ENCODE results near the gene SLC17A9. TPM values are rescaled to one million over a fixed set of nuclear protein-coding genes. Genes with fewer than 3 reads are reported as not detected.

The SLC17A9 gene
- total RNA-seq, 1 donor from 2014 or later = 125 TPM

DNA sequence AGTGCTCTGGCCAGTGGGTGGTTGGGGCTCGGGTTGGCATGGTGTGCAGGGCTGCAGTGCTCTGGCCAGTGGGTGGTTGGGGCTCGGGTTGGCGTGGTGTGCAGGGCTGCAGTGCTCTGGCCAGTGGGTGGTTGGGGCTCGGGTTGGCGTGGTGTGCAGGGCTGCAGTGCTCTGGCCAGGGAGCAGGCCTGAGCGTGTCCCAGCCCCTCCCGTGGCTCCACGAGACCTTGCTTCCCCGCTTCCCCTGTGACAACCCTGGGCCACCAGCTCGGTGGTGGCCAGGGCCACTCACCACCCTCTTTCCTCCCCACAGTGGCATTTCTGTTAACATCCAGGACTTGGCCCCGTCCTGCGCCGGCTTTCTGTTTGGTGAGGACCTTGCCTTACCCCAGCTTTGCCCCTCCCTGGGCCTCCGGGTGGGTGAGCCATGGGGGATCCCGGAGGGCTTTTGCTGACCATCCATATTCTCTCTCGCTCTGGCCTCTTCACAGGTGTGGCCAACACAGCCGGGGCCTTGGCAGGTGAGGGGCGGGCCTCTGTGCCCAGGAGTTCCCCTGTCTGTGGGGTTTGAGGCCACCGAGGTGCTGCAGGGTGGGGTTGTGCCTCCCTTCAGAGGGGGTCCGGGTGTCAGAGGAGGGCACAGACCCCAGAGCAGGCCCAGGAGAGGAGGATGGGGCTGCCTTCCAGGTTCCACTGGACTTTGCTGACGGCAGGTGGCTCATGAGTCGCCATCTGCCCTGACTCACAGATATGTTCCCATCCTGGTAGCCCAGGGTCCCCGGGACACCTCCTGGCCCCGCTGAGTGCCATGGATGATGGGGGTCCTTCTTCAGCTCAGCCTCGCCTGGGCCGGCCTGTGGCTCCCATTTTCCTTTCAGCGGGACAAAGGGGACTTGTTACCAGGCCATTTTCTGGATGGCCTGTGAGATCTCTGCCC, 14.0 kb downstream of the SLC17A9 start:
- no peak for DNase-seq (ENCODE audit: low spot score)

DNA sequence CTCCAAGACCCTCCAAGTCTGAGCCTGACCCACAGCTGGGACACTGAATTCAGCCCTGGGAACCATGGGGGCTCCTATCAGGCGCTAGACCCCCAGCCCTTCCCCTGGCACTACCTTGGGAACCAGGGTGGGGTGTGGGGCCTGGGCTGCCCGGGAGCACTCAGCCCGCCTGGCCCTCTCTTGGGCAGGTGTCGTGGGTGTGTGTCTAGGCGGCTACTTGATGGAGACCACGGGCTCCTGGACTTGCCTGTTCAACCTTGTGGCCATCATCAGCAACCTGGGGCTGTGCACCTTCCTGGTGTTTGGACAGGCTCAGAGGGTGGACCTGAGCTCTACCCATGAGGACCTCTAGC, 14.6 kb downstream of the SLC17A9 start:
- DNase-seq (ENCODE audit: low spot score) (no peak), ATAC-seq (no peak)

More for the DNA sequence above, 14.0 kb downstream of the SLC17A9 start:
- no peak for ATAC-seq

DNA sequence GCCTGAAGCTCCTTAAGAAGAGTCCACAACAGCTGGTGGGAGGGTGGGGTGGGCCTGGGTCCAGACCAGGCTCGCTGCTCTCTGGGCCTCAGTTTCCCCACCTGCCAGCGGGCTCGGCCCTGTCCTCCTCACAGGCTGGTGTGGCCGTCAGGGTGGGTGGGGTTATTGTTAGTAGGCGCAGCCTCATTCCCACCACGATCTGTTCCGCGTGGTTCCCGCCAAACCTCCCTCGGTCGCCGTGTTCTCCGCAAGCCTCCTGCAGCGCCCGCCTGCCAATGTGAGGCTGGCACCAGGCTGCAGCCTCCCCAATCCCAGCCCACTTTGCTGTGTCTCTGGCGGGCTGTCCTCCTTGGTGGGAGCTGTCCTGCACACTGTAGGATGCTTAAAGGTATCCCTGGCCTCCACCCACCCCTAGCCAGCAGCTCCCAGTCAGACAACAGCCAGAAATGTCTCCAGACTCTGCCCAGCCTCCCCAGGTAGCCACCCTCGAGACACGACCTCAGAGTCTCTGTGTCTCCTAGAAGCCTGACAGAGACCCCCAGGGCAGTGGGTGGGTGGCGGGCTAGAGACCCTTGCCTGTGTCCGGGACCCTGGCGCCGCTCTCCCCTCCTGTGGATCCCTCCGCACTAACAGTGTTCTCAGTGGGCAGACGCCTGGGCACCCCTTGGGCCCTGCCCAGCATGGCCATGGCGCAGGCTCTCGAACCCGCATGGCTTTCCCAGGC, 15.3 kb downstream of the SLC17A9 start:
- DNase-seq (ENCODE audit: low spot score) (no peak), ATAC-seq (no peak)

DNA sequence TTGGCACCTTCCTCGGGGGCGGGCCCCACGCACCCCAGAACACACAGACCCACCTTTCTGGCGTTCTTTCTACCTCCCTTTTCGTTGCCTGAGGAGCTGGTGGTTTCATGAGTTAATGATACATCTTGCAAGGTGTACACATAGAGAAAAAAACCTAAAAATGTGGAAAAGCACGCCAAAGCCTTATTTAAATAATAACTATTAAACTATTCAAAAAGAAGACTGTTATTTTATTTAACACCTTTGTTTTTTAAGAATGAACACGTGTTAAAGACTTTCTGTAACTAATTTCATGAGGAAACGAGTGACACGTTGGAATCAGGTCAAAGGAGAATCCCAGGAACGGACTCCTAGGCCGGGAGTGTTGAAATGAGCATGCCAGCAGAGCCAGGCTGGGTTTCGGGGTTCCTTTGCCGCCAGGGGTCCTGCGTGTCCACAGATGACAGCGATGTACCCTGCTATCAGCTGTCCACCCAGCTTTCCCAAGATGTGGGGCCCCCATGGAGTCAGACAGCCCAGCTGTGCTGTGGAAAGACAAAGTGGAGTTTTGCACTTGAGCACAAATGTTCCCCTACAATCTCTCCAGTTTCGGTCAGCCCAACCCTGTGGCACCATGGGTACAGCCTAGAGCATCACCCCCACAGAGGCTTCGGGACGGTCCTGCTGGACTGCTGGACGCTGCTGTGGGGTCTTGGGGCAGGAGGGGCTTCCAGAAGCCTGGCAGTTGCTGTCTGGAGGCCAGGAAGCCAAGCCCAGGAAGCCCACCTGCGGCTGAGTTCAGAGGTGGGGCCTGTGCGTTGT, 16.1 kb downstream of the SLC17A9 start:
- ATAC-seq = peak; percentile 25

DNA sequence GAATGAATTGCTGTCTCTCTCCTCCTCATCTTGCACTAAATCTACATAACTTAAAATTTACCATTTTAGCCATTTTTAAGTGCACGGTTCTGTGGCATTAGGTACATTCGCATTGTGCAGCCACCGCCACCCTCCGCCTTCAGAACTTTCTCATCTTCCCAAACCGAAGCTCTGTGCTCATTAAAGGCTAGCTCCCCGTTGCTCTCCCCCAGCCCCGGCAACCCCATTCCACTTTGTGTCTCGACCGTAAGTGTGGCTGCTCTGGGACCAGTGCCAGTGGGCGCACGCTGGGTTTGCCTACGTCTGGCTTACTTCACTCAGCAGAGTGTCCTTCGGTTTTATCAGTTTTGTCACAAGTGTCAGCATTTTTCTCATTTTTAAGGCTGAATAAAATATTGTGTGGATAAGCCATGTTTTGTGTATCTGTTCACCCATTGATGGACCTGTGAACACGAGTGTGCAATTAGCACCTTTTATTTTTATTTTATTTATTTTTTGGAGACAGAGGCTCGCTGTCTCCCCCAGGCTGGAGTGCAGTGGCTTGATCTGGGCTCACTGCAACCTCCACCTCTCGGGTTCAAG, 16.8 kb downstream of the SLC17A9 start:
- ATAC-seq (peak; percentile 6), DNase-seq (ENCODE audit: low spot score) (no peak)

More for the DNA sequence above, 16.1 kb downstream of the SLC17A9 start:
- DNase-seq (ENCODE audit: low spot score) = no peak

DNA sequence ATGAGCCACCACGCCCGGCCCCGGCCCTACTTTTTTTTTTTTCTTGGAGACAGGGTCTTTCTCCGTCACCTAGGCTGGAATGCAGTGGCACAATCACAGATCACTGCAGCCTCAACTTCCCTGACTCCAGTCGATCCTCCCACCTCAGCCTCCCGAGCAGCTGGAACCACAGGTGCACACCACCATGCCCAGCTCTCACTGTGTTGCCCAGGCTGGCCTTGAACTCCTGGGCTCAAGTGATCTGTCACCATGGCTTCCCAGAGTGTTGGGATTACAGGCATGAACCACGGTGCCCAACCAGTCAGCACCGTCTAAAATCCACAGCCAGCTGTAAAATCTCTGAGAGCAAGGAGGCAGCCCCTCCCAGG, 17.4 kb downstream of the SLC17A9 start:
- DNase-seq (ENCODE audit: low spot score) = no peak
- no peak for ATAC-seq

DNA sequence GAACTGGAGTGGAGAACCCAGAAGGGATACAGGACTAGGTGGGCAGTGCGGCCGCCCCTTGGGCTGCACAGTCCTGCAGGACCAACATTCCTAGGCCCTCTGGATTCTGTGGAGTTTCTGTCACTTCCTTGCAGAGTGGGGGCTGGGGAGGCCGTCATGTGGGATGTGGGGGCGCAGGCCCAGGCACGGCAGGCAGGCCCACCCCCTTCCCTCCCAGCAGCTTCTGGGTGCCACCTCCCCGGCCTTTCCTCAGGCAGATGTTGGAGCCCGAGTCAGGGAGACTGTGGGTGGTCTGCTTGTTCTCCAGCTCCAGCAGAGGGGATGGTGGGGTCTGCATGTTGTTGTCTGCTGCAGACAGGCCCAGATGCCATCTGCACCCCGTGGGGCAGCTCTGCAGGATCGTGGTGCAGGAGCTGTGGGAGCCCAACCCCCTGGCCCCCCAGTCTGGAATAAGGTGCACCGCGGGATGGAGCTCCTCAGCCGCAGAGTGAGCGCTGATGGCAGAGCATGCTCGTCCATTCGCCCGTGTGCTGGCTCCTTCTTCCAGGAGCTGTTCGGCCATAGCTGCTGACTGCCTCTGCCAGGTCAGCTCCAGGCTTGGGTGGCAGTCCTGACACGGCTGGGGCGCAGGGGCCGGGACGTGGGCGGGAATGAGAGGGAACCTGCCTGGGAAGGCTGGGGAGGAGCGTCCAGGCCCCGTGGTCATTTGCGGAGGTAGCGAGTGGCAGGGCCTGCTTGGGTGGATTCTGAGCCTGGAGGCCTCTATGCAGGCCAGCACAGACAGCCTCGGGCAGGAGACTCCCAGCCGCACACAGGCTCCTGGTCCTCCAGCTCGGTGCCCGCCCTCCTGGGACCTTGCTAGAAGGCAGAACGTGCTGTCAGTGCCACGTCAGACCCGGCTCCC, 18.1 kb downstream of the SLC17A9 start:
- peak; percentile 64 for DNase-seq (ENCODE audit: low spot score)
- ATAC-seq = peak; percentile 52

DNA sequence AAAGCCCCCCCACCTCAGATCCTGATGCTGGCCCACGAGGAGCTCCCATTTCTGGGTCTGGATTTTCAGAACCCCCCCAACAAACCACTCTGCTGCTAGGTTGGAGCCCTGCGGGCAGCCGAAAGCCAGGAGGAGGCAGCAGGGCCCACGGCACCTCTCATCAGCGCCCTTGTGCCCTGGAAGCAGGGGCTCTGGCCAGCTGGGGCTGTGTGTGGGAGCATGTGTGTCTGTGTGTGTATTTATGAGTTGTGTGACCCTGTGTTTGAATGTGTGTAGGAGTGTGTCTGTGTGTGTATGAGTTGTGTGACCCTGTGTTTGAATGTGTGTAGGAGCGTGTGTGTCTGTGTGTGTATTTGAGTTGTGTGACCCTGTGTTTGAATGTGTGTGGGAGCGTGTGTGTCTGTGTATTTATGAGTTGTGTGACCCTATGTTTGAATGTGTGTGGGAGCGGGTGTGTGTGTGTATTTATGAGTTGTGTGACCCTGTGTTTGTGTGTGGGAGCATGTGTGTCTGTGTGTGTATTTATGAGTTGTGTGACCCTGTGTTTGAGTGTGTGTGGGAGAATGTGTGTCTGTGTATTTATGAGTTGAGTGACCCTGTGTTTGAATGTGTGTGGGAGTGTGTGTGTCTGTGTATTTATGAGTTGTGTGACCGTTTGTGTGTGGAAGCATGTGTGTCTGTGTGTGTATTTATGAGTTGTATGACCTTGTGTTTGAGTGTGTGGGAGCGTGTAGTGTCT, 18.9 kb downstream of the SLC17A9 start:
- DNase-seq (ENCODE audit: low spot score) (no peak), ATAC-seq (no peak)

DNA sequence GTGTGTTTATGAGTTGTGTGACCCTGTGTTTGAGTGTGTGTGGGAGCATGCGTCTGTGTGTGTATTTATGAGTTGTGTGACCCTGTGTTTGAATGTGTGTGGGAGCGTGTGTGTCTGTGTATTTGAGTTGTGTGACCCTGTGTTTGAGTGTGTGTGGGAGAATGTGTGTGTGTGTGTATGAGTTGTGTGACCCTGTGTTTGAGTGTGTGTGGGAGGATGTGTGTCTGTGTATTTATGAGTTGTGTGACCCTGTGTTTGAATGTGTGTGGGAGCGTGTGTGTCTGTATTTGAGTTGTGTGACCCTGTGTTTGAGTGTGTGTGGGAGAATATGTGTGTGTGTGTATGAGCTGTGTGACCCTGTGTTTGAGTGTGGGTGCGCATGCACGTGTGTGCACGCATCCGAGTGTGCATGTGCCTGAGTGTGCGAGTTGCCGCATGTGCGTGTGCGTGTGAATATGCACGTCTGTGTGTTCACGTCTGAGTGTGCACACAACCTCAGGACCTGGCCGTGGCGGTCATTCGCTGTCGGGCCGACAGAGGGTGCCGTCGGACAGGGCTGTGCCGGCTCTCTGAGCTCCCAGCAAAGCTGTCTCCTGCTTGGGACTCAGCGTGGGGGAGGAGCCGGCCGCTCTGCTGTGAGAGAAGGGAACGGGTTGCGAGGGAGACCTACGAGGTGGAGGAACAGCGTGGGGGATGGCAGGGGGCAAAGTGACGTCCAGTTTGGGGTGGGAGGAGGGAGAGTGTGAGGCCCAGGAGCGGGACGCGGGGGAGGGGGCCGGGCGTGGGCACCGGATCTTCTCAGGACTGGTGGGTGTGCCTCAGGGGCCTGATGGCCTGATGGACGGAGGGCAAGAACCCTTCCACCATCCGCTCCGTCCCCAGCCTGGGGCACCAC, 19.7 kb downstream of the SLC17A9 start:
- DNase-seq (ENCODE audit: low spot score) (peak; percentile 85), ATAC-seq (peak; percentile 86)

DNA sequence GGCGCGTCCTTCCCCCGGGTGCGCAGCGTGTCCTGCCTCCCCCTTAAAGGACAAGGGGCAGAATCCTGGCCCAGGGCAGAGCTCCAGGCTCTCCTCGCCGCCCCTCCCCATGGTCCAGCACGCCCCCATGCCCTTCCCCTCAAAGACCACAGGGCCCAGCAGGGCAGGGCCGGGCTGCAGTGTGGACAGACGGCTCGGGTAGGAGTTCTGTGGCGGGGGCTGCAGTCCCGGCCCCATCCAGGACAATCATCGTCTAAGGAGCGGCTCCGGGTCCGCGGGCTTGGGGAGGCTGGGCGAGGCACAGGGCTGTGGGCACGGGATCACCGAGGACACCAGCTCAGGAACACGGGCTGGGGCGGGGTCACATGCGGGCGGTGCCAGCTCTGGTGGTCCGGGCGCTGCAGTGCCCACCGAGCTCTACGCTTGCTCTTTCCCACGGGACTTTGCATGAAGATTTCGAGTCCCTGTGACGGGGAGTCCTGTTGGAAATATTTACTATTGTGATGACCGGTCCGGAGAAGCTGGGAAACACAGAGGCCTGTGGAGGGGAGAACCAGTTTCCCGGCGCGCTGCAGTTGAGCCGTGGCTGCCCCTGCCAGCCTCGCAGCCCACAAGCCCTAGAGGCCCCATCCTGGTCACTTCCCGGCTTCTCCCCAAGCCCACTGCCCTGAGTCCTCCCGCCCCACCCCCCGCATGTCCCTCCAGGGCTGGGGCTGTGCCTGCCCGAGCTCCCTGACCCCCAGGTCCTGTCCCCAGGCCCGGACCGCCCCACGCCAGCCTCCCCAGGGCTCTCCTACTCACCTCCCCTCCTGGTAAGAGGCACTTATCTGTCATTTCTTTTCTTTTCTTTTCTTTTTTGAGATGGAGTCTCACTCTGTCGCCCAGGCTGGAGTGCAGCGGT, 20.6 kb downstream of the SLC17A9 start:
- DNase-seq (ENCODE audit: low spot score) (no peak), ATAC-seq (no peak)

DNA sequence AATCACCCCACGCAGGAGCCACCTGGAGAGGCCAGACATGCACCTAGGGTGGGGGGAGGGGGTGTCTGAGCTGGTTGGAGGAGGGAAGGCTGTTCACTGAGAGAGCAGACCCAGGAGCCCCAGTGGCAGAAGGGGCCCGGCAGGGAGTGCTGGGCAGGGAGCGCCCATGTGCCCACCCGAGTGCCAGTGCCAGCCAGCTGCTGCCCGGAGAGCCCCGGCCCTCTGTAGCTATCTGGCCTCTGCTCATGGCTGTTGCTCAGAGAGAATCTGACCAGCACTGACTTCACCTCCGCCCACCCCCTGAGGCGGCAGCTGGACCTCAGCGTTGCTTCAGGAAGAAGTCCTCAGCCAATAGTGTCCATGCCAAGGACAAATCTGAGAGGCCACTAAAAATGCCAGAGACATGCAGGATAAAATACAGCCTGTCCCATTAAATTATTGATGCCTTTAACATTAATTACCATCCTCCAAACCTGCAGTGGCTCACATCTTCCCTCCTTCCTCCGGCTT, 22.8 kb downstream of the SLC17A9 start:
- ATAC-seq = no peak
- no peak for DNase-seq (ENCODE audit: low spot score)

DNA sequence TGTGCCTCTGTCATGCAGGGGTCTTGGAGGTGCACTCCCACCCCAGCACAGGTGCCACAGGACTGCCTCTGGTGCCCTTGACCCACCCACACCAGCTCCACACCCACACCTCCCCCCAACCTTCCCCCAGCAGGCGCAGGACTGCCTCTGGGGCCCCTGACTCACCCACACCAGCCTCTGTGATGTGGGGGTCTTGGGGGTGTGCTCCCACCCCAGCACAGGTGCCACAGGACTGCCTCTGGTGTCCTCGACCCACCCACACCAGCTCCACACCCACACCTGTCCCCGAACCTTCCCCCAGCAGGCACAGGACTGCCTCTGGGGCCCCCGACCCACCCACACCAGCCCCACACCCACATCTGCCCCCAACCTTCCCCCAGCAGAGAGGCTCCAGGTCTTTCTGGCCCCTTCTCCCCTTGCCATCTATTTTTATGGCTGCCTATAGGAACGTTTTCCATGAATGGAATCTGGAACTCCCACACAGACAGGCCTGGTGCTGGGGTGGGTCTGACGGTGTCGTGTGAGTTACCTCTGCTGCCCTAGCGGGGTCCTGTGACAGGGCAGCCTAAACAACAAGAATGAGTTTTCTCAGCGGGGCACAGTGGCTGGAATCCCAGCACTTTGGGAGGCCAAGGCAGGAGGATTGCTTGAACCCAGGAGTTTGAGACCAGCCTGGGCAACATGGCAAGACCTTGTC, 23.5 kb downstream of the SLC17A9 start:
- ATAC-seq (no peak), DNase-seq (ENCODE audit: low spot score) (no peak)

DNA sequence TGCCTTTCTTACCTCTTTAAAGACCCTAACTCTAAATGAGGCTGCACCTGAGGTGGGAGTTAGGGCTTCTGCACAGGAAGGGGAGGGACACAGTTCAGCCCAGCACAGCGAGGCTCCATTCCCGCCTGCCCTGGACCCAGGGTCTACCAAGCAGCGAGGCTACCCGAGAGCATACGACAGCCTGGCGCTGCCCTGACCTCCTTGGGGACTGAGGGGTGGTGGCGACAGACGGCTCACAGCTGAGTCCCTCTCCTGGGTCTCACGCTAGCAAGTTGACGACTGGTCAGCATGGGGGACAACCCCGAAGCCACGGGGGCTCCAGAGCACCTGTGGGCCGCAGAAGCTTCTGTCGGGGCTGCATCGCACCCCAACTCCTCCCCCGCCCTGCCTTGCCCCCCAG, 24.4 kb downstream of the SLC17A9 start:
- no peak for DNase-seq (ENCODE audit: low spot score)

DNA sequence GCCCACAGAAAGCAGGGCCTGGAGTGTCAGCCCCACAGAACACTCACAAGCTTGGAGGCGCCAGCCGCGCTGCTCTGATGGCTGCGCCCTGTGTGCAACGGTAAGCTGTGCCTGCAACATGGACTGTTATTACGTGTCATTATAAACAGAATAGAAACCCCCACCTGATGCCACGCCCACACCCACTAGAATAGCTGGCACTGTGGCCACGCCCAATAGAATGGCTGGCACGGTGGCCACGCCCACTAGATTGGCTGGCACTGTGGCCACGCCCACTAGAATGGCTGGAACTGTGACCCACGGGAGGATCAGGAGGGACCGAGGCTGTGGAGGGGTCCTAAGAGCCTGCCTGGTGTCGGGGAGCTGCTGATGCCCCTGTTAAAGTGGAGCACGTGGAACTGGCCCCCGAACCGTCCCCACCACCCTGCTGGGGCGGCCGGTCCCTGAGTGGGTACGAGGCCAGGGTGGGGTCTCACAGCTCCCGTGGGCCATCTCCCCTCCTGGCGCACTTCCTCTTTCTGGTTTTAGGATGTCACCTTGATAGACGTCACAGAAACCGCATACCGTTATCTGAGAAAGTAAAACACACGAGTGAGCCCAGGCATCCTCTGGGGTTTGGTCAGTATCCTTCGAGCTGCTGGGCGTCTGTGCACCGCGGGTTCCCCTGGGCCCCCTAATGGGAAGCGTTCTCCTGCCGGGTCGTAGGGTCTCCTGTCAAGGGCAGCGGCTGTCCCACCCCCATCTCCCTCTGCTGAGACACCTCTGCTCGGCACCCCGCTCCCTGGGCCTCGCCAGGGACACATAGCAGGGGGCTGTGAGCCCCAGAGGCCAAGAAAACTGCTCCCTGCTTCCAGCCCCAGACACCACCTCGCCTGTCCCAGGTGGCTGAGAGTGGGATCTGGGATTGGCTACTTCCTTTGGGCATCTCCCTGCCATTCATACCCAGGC, 25.4 kb downstream of the SLC17A9 start:
- DNase-seq (ENCODE audit: low spot score) = no peak
- ATAC-seq = no peak

More for the DNA sequence above, 24.4 kb downstream of the SLC17A9 start:
- ATAC-seq = no peak

DNA sequence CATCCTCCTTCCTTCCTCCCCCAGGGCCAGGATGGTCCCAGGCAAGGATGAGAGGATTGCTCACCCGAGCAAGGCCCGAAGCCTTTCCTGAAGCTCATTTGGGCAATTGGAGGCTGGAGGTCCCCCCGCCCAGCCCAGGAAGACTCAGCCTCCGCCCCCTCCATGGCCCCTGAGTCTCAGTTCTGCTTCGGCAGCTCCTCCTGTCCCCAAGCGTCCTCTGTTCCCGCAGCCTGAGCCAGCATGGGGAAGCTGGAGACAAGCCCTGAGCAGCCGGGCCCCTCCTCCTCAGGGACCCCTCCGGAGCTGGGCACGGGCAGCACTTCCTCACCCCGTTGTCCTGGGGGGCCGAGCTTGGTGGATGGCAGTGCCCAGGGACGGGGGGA, 26.0 kb downstream of the SLC17A9 start:
- ATAC-seq (no peak), DNase-seq (ENCODE audit: low spot score) (no peak)

Data from left lobe of liver (tissue), 2 donors.